ENCODE data around the gene FHIT.
"Not testable (repeated sequence)": the region's sequence is repeated elsewhere in the genome, so short reads cannot be mapped to it uniquely, and the experiment has no call there.

The FHIT gene

DNA sequence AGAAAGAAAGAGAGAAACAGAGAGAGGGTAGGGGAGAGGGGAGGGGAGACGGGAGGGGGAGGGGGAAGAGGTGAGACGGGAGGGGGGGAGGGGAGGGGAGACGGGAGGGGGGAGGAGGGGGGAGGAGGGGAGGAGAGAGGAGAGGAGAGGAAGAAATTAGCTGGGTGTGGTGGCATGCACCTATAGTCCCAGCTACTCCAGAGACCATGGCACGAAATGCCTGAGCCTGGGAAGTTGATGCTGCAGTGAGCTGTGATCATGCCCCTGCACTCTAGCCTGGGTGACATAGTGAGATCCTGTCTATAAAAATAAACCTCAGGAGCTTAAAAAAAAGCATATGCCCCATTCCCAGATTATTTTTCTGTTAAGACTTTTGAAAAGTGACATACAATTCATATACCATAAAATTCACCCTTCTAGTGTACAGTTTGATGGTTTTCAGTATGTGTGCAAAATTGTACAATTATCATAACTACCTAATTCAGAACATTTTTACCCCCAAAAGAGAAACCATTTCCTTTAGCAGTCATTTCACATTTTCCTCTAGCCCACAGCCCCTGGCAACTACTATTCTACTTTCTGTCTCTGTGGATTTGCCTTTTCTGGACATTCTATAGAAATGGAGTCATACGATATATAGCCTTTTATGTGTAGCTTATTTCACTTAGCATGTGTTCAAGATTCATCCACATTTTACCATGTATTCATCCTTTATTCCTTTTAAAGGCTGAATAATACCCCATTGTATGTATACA lies 699.6 kb downstream of the FHIT start:
- TF ChIP-seq, protein P1, sequence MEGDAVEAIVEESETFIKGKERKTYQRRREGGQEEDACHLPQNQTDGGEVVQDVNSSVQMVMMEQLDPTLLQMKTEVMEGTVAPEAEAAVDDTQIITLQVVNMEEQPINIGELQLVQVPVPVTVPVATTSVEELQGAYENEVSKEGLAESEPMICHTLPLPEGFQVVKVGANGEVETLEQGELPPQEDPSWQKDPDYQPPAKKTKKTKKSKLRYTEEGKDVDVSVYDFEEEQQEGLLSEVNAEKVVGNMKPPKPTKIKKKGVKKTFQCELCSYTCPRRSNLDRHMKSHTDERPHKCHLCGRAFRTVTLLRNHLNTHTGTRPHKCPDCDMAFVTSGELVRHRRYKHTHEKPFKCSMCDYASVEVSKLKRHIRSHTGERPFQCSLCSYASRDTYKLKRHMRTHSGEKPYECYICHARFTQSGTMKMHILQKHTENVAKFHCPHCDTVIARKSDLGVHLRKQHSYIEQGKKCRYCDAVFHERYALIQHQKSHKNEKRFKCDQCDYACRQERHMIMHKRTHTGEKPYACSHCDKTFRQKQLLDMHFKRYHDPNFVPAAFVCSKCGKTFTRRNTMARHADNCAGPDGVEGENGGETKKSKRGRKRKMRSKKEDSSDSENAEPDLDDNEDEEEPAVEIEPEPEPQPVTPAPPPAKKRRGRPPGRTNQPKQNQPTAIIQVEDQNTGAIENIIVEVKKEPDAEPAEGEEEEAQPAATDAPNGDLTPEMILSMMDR (IDR thresholded peaks at IDR 0.05; ENCODE audit: low read depth, low read length): no peak
- no peak for DNase-seq
- Histone ChIP-seq H3K4me1 (no peaks in the 10 kb centered on the region), H3K36me3 (no peaks in the 10 kb centered on the region), H3K4me3 (ENCODE audit: low read depth, low read length) (no peak overlapping the region), H3K9me3 (no peaks in the 10 kb centered on the region), H3K27me3 (no peaks in the 10 kb centered on the region)

GRCh38 chr3:60549863-60550262 lies 701.4 kb downstream of the FHIT start:
- H3K9me3 ChIP-seq: no peaks in the 10 kb centered on the region
- H3K4me1 ChIP-seq: no peaks in the 10 kb centered on the region
- H3K27me3 ChIP-seq: no peaks in the 10 kb centered on the region
- H3K36me3 ChIP-seq: no peaks in the 10 kb centered on the region
- no peak for DNase-seq
- no peak overlapping the region for H3K4me3 ChIP-seq (ENCODE audit: low read depth, low read length)
- TF ChIP-seq, protein P1 (IDR thresholded peaks at IDR 0.05; ENCODE audit: low read depth, low read length): no peak

DNA sequence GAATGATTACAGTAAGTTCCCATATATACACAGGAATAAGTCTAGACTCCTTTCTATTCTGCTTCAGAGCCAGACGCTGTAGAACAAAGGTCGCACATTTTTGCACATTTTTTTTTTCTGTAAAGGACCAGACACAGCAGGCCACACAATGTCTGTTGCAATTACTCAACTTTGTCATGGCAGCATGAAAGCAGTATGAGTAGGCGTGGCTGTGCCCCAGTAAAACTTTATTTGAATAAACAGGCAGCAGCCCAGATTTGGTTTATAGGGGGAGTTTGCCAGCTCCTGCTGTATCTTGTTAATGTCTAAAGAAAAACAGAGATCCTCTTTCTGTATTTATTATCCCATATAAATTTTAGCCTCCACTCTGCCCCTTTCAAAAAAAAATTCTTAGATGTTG lies 708.3 kb downstream of the FHIT start:
- Histone ChIP-seq H3K4me1 (no peaks in the 10 kb centered on the region), H3K36me3 (no peaks in the 10 kb centered on the region), H3K4me3 (ENCODE audit: low read depth, low read length) (no peak overlapping the region), H3K9me3 (no peaks in the 10 kb centered on the region), H3K27me3 (no peaks in the 10 kb centered on the region)
- TF ChIP-seq, protein P1 (IDR thresholded peaks at IDR 0.05; ENCODE audit: low read depth, low read length): no peak
- peak; percentile 6 for DNase-seq

- H3K4me1 ChIP-seq; H3K36me3 ChIP-seq; H3K9me3 ChIP-seq; H3K27me3 ChIP-seq; DNase-seq; H3K4me3 ChIP-seq (ENCODE audit: low read depth, low read length): not testable (repeated sequence)
Observed at GRCh38 chr3:60539394-60539793, 711.9 kb downstream of the FHIT start.

- H3K27me3 ChIP-seq: no peaks in the 10 kb centered on the region
- no peak overlapping the region for H3K4me3 ChIP-seq (ENCODE audit: low read depth, low read length)
- TF ChIP-seq, protein P1 (IDR thresholded peaks at IDR 0.05; ENCODE audit: low read depth, low read length): no peak
- H3K36me3 ChIP-seq: no peaks in the 10 kb centered on the region
- DNase-seq: no peak
- H3K4me1 ChIP-seq: no peaks in the 10 kb centered on the region
- H3K9me3 ChIP-seq: no peaks in the 10 kb centered on the region
Observed at GRCh38 chr3:60536420-60536819, 714.8 kb downstream of the FHIT start.

DNA sequence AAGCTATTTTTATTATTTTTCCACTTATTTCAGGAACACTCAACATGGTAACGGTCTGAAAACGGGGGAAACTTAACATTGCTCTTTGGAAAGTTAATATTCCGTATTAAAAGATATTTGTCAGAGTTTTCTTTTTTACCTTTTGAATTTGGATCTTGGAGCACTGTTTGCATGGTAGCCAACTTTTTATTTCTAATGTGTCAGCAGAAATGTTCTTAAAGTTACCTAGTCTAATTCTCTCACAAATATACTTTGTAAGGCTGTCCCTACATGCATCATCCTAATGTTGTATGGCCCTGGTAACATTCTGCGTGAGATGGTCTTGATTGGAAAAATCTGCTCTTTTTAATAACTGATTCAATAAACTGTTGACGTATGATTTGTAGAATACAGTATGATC lies 719.5 kb downstream of the FHIT start:
- TF ChIP-seq, protein P1 (IDR thresholded peaks at IDR 0.05; ENCODE audit: low read depth, low read length): no peak
- Histone ChIP-seq H3K27me3 (no peaks in the 10 kb centered on the region), H3K4me3 (ENCODE audit: low read depth, low read length) (no peak overlapping the region), H3K36me3 (no peaks in the 10 kb centered on the region), H3K9me3 (no peaks in the 10 kb centered on the region), H3K4me1 (no peaks in the 10 kb centered on the region)
- DNase-seq: no peak
